GM12878 (cell line): ENCODE data around the gene TBCB. TPM values are rescaled to one million over a fixed set of nuclear protein-coding genes. Genes with fewer than 3 reads are reported as not detected.

Experiments
- ATF7 ChIP-seq: fragments of 450-650 bp; IDR thresholded peaks from 2 replicates; pipeline ENCODE4 v1.6.1; 2016; ENCODE audit warnings: low read depth, mild to moderate bottlenecking
- BHLHE40 ChIP-seq, 2 experiments: fragments of 450-650 bp in 1 of 2; IDR thresholded peaks; 2 replicates each; pipeline ENCODE4 v1.6.1; 2011 to 2017; ENCODE audit warnings: low read depth in 2 of 2, borderline replicate concordance in 1 of 2, improper control_type of control experiment in 1 of 2, low read length in 1 of 2, mild to moderate bottlenecking in 1 of 2
- CBX5 ChIP-seq: sonication (generic); IDR thresholded peaks from 2 replicates; pipeline ENCODE4 v1.6.1; 2016; ENCODE audit warnings: low read depth, moderate library complexity, mild to moderate bottlenecking, inconsistent platforms
- CUX1 ChIP-seq: IDR thresholded peaks from 2 replicates; pipeline ENCODE4 v1.6.1; 2012; ENCODE audit warnings: improper control_type of control experiment, low read depth, low read length; ENCODE audit not compliant: insufficient replicate concordance
- EP300 ChIP-seq, 2 experiments: fragments of 150-350 bp in 1 of 2; IDR thresholded peaks; 2 replicates each; pipeline ENCODE4 v1.6.1; 2011 to 2012; ENCODE audit warnings: low read depth in 2 of 2, low read length in 2 of 2, borderline replicate concordance in 1 of 2, improper control_type of control experiment in 1 of 2, inconsistent platforms in 1 of 2; ENCODE audit not compliant: control insufficient read depth in 1 of 2
- GABPA ChIP-seq: IDR thresholded peaks from 2 replicates; pipeline ENCODE4 v1.6.1; 2014; ENCODE audit warnings: antibody characterized with exemption, low read depth, mild to moderate bottlenecking, inconsistent platforms
- JUND ChIP-seq: IDR thresholded peaks from 2 replicates; pipeline ENCODE4 v1.6.1; 2012; ENCODE audit warnings: low read depth, mild to moderate bottlenecking, low read length, improper control_type of control experiment, moderate library complexity
- NFIC ChIP-seq: IDR thresholded peaks from 2 replicates; pipeline ENCODE4 v1.6.1; 2012; ENCODE audit warnings: low read depth, mild to moderate bottlenecking, inconsistent platforms, low read length, moderate library complexity
- RB1 ChIP-seq: fragments of 450-650 bp; formaldehyde crosslinking; IDR thresholded peaks from 2 replicates; pipeline ENCODE4 v1.6.1; 2017; ENCODE audit warnings: mild to moderate bottlenecking, borderline replicate concordance
- TAF1 ChIP-seq: IDR thresholded peaks from 2 replicates; pipeline ENCODE4 v1.6.1; 2011; ENCODE audit warnings: mild to moderate bottlenecking, low read depth, low read length, borderline replicate concordance
- TCF12 ChIP-seq: IDR thresholded peaks from 2 replicates; pipeline ENCODE4 v1.6.1; 2011; ENCODE audit warnings: low read depth, mild to moderate bottlenecking, low read length
- USF1 ChIP-seq: IDR thresholded peaks from 2 replicates; pipeline ENCODE4 v1.6.1; 2011; ENCODE audit warnings: borderline replicate concordance, low read depth, mild to moderate bottlenecking, moderate library complexity, mixed read lengths, low read length; ENCODE audit not compliant: insufficient read depth; ENCODE audit errors: extremely low read length
- ZNF217 ChIP-seq: fragments of 450-650 bp; IDR thresholded peaks from 2 replicates; pipeline ENCODE4 v1.6.1; 2017; ENCODE audit warnings: antibody characterized with exemption, mild to moderate bottlenecking
- polyA plus RNA-seq, 11 experiments: library from polyadenylated mRNA; depleted of rRNA in 4 of 11; unstranded in 6 of 11; stranded (reverse) in 5 of 11; fragments of >200 nt; fragmentation: Nextera tagmentation in 4 of 11; fragmentation: Illumina TruSeq in 1 of 11; extraction: Ambion mirVana in 4 of 11; extraction: Trizol in 1 of 11; gene quantifications; 1 replicate in 1 of 11; 2 replicates in 10 of 11; pipeline versions ENCODE4 v1.2.1 to v1.2.3, GENCODE V29; 2011 to 2016; ENCODE audit warnings: inconsistent platforms in 2 of 11, missing spikeins in 2 of 11, low read depth in 1 of 11
- total RNA-seq, 4 experiments: library from RNA; depleted of rRNA in 3 of 4; stranded (reverse); fragments of >200 nt in 3 of 4; fragmentation: Illumina TruSeq in 1 of 4; extraction: Trizol in 1 of 4; gene quantifications; 2 replicates each; pipeline versions ENCODE4 v1.2.1 to v1.2.3, GENCODE V29; 2013 to 2021
- TF ChIP-seq, protein P1 (sequence below): fragments of 450-650 bp; IDR thresholded peaks from 2 replicates; pipeline ENCODE4 v1.6.1; 2018; ENCODE audit warnings: mild to moderate bottlenecking, low read depth, moderate library complexity; ENCODE audit not compliant: partially characterized antibody
- TF ChIP-seq, protein P2 (sequence below): IDR thresholded peaks from 2 replicates; pipeline ENCODE4 v1.6.1; 2011; ENCODE audit warnings: low read depth, low read length, improper control_type of control experiment, borderline replicate concordance

Gene TBCB
- total and polyA plus RNA-seq, 10 of the 15 experiments (the other 5 are each of a cell fraction or from before 2014, with no cell fraction given), result 9.4 to 193 (median 126) TPM

- peak; percentile 36 to 41; a peak in 2 of 4 replicates for TF ChIP-seq EP300 (IDR thresholded peaks at IDR 0.05; ENCODE audit: borderline replicate concordance in 1 of 2, control insufficient read depth in 1 of 2, low read depth in 2 of 2, low read length in 2 of 2)
- TF ChIP-seq, protein P1, sequence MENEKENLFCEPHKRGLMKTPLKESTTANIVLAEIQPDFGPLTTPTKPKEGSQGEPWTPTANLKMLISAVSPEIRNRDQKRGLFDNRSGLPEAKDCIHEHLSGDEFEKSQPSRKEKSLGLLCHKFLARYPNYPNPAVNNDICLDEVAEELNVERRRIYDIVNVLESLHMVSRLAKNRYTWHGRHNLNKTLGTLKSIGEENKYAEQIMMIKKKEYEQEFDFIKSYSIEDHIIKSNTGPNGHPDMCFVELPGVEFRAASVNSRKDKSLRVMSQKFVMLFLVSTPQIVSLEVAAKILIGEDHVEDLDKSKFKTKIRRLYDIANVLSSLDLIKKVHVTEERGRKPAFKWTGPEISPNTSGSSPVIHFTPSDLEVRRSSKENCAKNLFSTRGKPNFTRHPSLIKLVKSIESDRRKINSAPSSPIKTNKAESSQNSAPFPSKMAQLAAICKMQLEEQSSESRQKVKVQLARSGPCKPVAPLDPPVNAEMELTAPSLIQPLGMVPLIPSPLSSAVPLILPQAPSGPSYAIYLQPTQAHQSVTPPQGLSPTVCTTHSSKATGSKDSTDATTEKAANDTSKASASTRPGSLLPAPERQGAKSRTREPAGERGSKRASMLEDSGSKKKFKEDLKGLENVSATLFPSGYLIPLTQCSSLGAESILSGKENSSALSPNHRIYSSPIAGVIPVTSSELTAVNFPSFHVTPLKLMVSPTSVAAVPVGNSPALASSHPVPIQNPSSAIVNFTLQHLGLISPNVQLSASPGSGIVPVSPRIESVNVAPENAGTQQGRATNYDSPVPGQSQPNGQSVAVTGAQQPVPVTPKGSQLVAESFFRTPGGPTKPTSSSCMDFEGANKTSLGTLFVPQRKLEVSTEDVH, result no peak
- peak; percentile 85 for TF ChIP-seq TAF1
- no peak for TF ChIP-seq NFIC
- TF ChIP-seq JUND, result peak; percentile 57; the same call in 1 of the 2 replicates
- 0 out of 2 replicates have a peak, but pooled peaks have one; percentile 21 for TF ChIP-seq ATF7
- TF ChIP-seq RB1, result 0 out of 2 replicates have a peak, but pooled peaks have one; percentile 74
- no peak for TF ChIP-seq GABPA
- TF ChIP-seq BHLHE40 (IDR thresholded peaks at IDR 0.05; ENCODE audit: borderline replicate concordance in 1 of 2, low read depth in 2 of 2, low read length in 1 of 2), result peak; percentile 58 to 83; a peak in 3 of 4 replicates
- TF ChIP-seq USF1, result no peak
- no peak for TF ChIP-seq TCF12
- no peak for TF ChIP-seq CBX5
- TF ChIP-seq CUX1, result no peak
- no peak for TF ChIP-seq ZNF217
- TF ChIP-seq, protein P2, sequence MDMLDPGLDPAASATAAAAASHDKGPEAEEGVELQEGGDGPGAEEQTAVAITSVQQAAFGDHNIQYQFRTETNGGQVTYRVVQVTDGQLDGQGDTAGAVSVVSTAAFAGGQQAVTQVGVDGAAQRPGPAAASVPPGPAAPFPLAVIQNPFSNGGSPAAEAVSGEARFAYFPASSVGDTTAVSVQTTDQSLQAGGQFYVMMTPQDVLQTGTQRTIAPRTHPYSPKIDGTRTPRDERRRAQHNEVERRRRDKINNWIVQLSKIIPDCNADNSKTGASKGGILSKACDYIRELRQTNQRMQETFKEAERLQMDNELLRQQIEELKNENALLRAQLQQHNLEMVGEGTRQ, result no peak
Observed at GRCh38 chr19:36139473-36140303, 24.4 kb downstream of the TBCB start, which contains the start of gene CAPNS1 (continued).
